A673 (cell line): ENCODE results near the gene CORO2A.

Experiments
- CTCF ChIP-seq: fragments of 300-800, 200-600 bp; sonication (generic); conservative IDR thresholded peaks from 2 replicates; pipeline ENCODE4 v1.5.1; 2017; ENCODE audit warnings: low read depth, mild to moderate bottlenecking, antibody characterized with exemption, low read length, moderate library complexity, mixed read lengths
- EZH2 ChIP-seq: fragments of 200-600 bp; sonication (generic); IDR thresholded peaks from 2 replicates; pipeline ENCODE4 v1.6.1; 2017; ENCODE audit warnings: borderline replicate concordance, low read depth, mild to moderate bottlenecking, mixed read lengths, antibody characterized with exemption, low read length; ENCODE audit not compliant: poor library complexity, severe bottlenecking

GRCh38 chr9:98186236-98186635, 6.2 kb downstream of the CORO2A start:
- no peak for TF ChIP-seq CTCF
- TF ChIP-seq EZH2, result no peak
